HepG2 (cell line): Measurements from ENCODE around the gene RUNX2. TPM values are rescaled to one million over a fixed set of nuclear protein-coding genes. Genes with fewer than 3 reads are reported as not detected.
A peak's percentile ranks its signal among the peaks of the same experiment; 100 is the strongest.

Experiments used
- ATAC-seq: fragments of 200-7000 bp; cut with Tn5 transposase; 3 replicates; pipeline ENCODE4 v1.9.1; 2020; ENCODE audit warnings: mild to moderate bottlenecking, moderate library complexity
- BruUV-seq: library from RNA; stranded (reverse); fragments of 400-500 nt; replicated peaks from 2 replicates; lab custom pipeline; 2021; lab: Mats Ljungman, UMichigan
- CTCF ChIA-PET: fragments of 300-600 bp; formaldehyde crosslinking; extraction: SDS; loops from one replicate; lab custom pipeline; 2021; ENCODE audit warnings: low total read pairs, inconsistent platforms, low intra/inter-chr PET ratio; lab: Yijun Ruan, JAX
- POLR2A ChIA-PET: fragments of 350-600 bp; sonication (Branson Sonifier 250); formaldehyde crosslinking; loops from one replicate; lab custom pipeline; 2020; ENCODE audit warnings: antibody characterized with exemption, inconsistent platforms; lab: Yijun Ruan, JAX
- DNase-seq: peaks from one replicate; pipeline ENCODE4 v3.0.0-alpha.2; 2015; ENCODE audit warnings: low spot score
- FAIRE-seq: peaks from 3 replicates; lab custom pipeline; 2011; peaks lifted over from hg19 to GRCh38; lab: Jason Lieb, UNC
- H2AFZ ChIP-seq: one replicate; pipeline ENCODE4 v1.6.1; 2011; ENCODE audit warnings: low read length, inconsistent platforms
- H3K27ac ChIP-seq: fragments of 300-600 bp; 3 replicates; pipeline ENCODE4 v1.8.0; 2011; ENCODE audit warnings: mixed run types, mild to moderate bottlenecking, mixed read lengths, low read length, inconsistent platforms; ENCODE audit not compliant: insufficient read depth; ENCODE audit errors: extremely low read length
- H3K27me3 ChIP-seq, 2 experiments: fragments of 200-600 bp in 1 of 2; 2 replicates in 1 of 2; 3 replicates in 1 of 2; pipeline versions ENCODE4 v1.6.0 to v1.8.0; 2011; ENCODE audit warnings: low read length in 2 of 2, mild to moderate bottlenecking in 2 of 2, moderate library complexity in 2 of 2, inconsistent platforms in 1 of 2; ENCODE audit not compliant: insufficient read depth in 2 of 2, control insufficient read depth in 1 of 2
- H3K36me3 ChIP-seq, 2 experiments: fragments of 200-600 bp in 1 of 2; replicated peaks in 1 of 2; 2 replicates in 1 of 2; 3 replicates in 1 of 2; pipeline versions ENCODE4 v1.5.1 to v1.8.0; 2011; ENCODE audit warnings: low read length in 2 of 2, inconsistent platforms in 1 of 2; ENCODE audit not compliant: insufficient read depth in 2 of 2, control insufficient read depth in 1 of 2
- H3K4me1 ChIP-seq: 2 replicates; pipeline ENCODE4 v1.5.1; 2012; ENCODE audit warnings: low read length, inconsistent platforms; ENCODE audit not compliant: insufficient read depth
- H3K4me2 ChIP-seq: 2 replicates; pipeline ENCODE4 v1.6.0; 2011; ENCODE audit warnings: low read depth, low read length, inconsistent platforms
- H3K4me3 ChIP-seq, 3 experiments: fragments of 200-600 bp in 1 of 3; sonication (generic), shearing (Covaris generic) in 1 of 3; replicated peaks in 1 of 3; 2 replicates each; pipeline ENCODE4 v1.5.1; 2011 to 2016; ENCODE audit warnings: low read length in 3 of 3, inconsistent platforms in 2 of 3, low read depth in 2 of 3, mild to moderate bottlenecking in 2 of 3, control low read depth in 1 of 3, mixed read lengths in 1 of 3; ENCODE audit not compliant: insufficient read depth in 1 of 3
- H3K79me2 ChIP-seq: one replicate; pipeline ENCODE4 v1.6.1; 2011; ENCODE audit warnings: low read length, inconsistent platforms; ENCODE audit not compliant: insufficient read depth
- H3K9ac ChIP-seq: 2 replicates; pipeline ENCODE4 v1.6.0; 2011; ENCODE audit warnings: mild to moderate bottlenecking, low read depth, low read length, inconsistent platforms; ENCODE audit not compliant: insufficient read depth
- H3K9me3 ChIP-seq: 2 replicates; pipeline ENCODE4 v1.5.1; 2012; ENCODE audit warnings: mild to moderate bottlenecking, low read length
- H4K20me1 ChIP-seq: 2 replicates; pipeline ENCODE4 v1.6.0; 2011; ENCODE audit warnings: inconsistent platforms, mild to moderate bottlenecking, low read length, moderate library complexity; ENCODE audit not compliant: insufficient read depth
- CC2D1A ChIP-seq: sonication (generic); formaldehyde crosslinking; IDR thresholded peaks from 2 replicates; pipeline ENCODE4 v1.8.1; 2023; ENCODE audit warnings: mild to moderate bottlenecking, missing genetic modification reagents
- EED ChIP-seq: sonication (generic); formaldehyde crosslinking; IDR thresholded peaks from 2 replicates; pipeline ENCODE4 v1.5.0; 2020; ENCODE audit warnings: mild to moderate bottlenecking, missing genetic modification reagents
- HNRNPK ChIP-seq: fragments of 200-400 bp; formaldehyde crosslinking; IDR thresholded peaks from 2 replicates; pipeline ENCODE4 v1.6.1; 2018; ENCODE audit warnings: low read length, low read depth, moderate library complexity, mild to moderate bottlenecking; ENCODE audit not compliant: poor library complexity, severe bottlenecking
- MBNL3 ChIP-seq: fragments of 250-450 bp; sonication (Bioruptor Pico); conservative IDR thresholded peaks from 2 replicates; pipeline ENCODE4 v1.8.0; 2022; ENCODE audit warnings: mild to moderate bottlenecking, inconsistent platforms
- NCOA5 ChIP-seq: sonication (generic); formaldehyde crosslinking; IDR thresholded peaks from 2 replicates; pipeline ENCODE4 v1.4.0; 2020; ENCODE audit warnings: missing genetic modification reagents
- PCBP1 ChIP-seq: fragments of 200-400 bp; formaldehyde crosslinking; IDR thresholded peaks from 2 replicates; pipeline ENCODE4 v1.6.1; 2017; ENCODE audit warnings: mild to moderate bottlenecking, low read depth, low read length, borderline replicate concordance
- RXRB ChIP-seq: IDR thresholded peaks from 2 replicates; pipeline ENCODE4 v1.6.1; 2016; ENCODE audit warnings: borderline replicate concordance, missing genetic modification reagents, missing compliant biosample characterization
- SMARCE1 ChIP-seq: fragments of 450-650 bp; IDR thresholded peaks from 2 replicates; pipeline ENCODE4 v1.6.1; 2017; ENCODE audit warnings: borderline replicate concordance
- TBX3 ChIP-seq: fragments of 450-650 bp; IDR thresholded peaks from 2 replicates; pipeline ENCODE4 v1.6.1; 2017; ENCODE audit warnings: antibody characterized with exemption, mild to moderate bottlenecking, inconsistent platforms, borderline replicate concordance
- THAP11 ChIP-seq: IDR thresholded peaks from 2 replicates; pipeline ENCODE4 v1.6.1; 2016; ENCODE audit warnings: missing biosample characterization, missing genetic modification reagents
- ZBTB3 ChIP-seq: sonication (generic); formaldehyde crosslinking; IDR thresholded peaks from 2 replicates; pipeline ENCODE4 v1.4.0; 2020; ENCODE audit warnings: low read depth, mild to moderate bottlenecking, moderate library complexity, missing genetic modification reagents, borderline replicate concordance
- ZFX ChIP-seq: sonication (generic); formaldehyde crosslinking; IDR thresholded peaks from 2 replicates; pipeline ENCODE4 v1.4.0; 2020; ENCODE audit warnings: mild to moderate bottlenecking, low read depth, missing genetic modification reagents, moderate library complexity
- ZNF224 ChIP-seq: sonication (generic); formaldehyde crosslinking; IDR thresholded peaks from 2 replicates; pipeline ENCODE4 v1.5.0; 2020; ENCODE audit warnings: mild to moderate bottlenecking, missing genetic modification reagents
- ZNF343 ChIP-seq: sonication (generic); formaldehyde crosslinking; IDR thresholded peaks from 2 replicates; pipeline ENCODE4 v1.4.0; 2020; ENCODE audit warnings: mild to moderate bottlenecking, missing genetic modification reagents
- ZNF367 ChIP-seq: sonication (generic); formaldehyde crosslinking; IDR thresholded peaks from 2 replicates; pipeline ENCODE4 v1.4.0; 2020; ENCODE audit warnings: missing genetic modification reagents, borderline replicate concordance
- ZNF501 ChIP-seq: sonication (generic); formaldehyde crosslinking; IDR thresholded peaks from 2 replicates; pipeline ENCODE4 v1.5.1; 2020; ENCODE audit warnings: mild to moderate bottlenecking, moderate library complexity, missing genetic modification reagents
- ZNF543 ChIP-seq: sonication (generic); formaldehyde crosslinking; IDR thresholded peaks from 2 replicates; pipeline ENCODE4 v1.4.0; 2020; ENCODE audit warnings: mild to moderate bottlenecking, missing genetic modification reagents
- ZNF556 ChIP-seq: sonication (generic); formaldehyde crosslinking; IDR thresholded peaks from 2 replicates; pipeline ENCODE4 v1.4.0; 2020; ENCODE audit warnings: mild to moderate bottlenecking, missing genetic modification reagents, borderline replicate concordance
- ZNF709 ChIP-seq: sonication (generic); formaldehyde crosslinking; IDR thresholded peaks from 2 replicates; pipeline ENCODE4 v1.5.0; 2020; ENCODE audit warnings: mild to moderate bottlenecking, missing genetic modification reagents
- ZNF777 ChIP-seq: sonication (generic); formaldehyde crosslinking; IDR thresholded peaks from 2 replicates; pipeline ENCODE4 v1.4.0; 2020; ENCODE audit warnings: missing genetic modification reagents
- ZNF883 ChIP-seq: sonication (generic); formaldehyde crosslinking; IDR thresholded peaks from 2 replicates; pipeline ENCODE4 v1.5.1; 2020; ENCODE audit warnings: mild to moderate bottlenecking, missing genetic modification reagents; ENCODE audit errors: not compliant biosample characterization
- WGBS: methylation state at CpG from one replicate; pipeline ENCODE4 v1.1.6; 2017; ENCODE audit warnings: low lambda C conversion rate; 5-methylcytosine and 5-hydroxymethylcytosine counted together
- in situ Hi-C: cut with HindIII; loops from 2 replicates; pipeline ENCODE4 v1.10.0; 2017; ENCODE audit warnings: low pct_unique_long_range_greater_than_20kb; ENCODE audit not compliant: extremely low pct_ligation_motif_present
- intact Hi-C: fragments of 100-400 bp; cut with micrococcal nuclease; formaldehyde crosslinking; loops from one replicate; pipeline ENCODE4 v1.10.0; 2022; ENCODE audit not compliant: unreplicated experiment
- polyA plus RNA-seq, 8 experiments: library from polyadenylated mRNA; depleted of rRNA in 3 of 8; stranded (reverse) in 7 of 8; unstranded in 1 of 8; fragments of >200 nt; fragmentation: Illumina TruSeq in 4 of 8; extraction: Trizol in 4 of 8; gene quantifications; 2 replicates each; pipeline versions ENCODE4 v1.2.1 to v1.2.3, GENCODE V29; 2011 to 2016; ENCODE audit warnings: low read depth in 4 of 8, missing spikeins in 1 of 8, mixed read lengths in 1 of 8; ENCODE audit not compliant: insufficient read depth in 1 of 8
- total RNA-seq, 5 experiments: library from RNA; depleted of rRNA; stranded (reverse); fragments of >200 nt; fragmentation: Illumina TruSeq; extraction: Trizol; gene quantifications; 2 replicates each; pipeline ENCODE4 v1.2.3, GENCODE V29; 2016; ENCODE audit warnings: low read depth in 1 of 5
- TF ChIP-seq, protein P1 (sequence below): sonication (generic); formaldehyde crosslinking; IDR thresholded peaks from 2 replicates; pipeline ENCODE4 v1.5.0; 2020; ENCODE audit warnings: mild to moderate bottlenecking, missing genetic modification reagents

Gene RUNX2
- total and polyA plus RNA-seq, 2 of the 13 experiments (the other 11 are each of a cell fraction or from before 2014, with no cell fraction given), result not detected

DNA sequence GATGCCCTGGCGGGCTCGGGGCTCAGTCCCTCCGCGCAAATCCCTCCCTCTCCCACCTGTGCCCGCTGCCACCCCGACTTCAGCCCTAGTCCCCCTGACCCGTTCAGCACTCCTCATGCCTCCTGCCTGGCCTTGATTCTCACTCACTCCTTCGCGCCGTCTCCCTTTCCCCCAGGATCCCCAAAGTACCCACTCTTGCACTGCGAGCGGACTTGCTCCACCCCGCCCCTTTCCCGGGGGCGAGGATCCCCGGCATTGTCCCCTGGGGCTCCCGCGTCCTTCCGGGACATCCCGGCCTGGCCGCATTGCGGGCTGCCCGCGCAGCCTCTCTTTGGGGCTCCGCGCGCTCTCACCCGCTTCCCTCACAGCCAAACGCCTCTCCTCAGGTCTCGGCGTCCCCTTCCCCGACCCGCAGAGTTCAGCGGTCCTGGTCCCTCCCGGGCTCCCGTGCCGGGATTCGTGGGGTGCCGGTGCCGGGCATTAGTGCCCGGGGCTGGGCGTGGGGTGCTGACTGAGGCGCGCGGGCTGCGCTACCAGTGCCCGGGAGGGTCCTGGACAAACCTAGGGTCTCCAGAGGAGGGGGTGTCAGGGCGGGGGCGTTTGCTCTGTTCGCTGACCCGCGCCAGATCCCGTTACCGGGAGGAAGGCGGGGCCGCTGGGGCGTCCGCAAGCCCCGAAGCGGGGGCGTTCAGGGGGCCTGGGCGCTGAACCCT, 95.1 kb downstream of the RUNX2 start:
- POLR2A ChIA-PET, result no interaction called here
- DNase-seq (no peak), FAIRE-seq (no peak), ATAC-seq (peak; percentile 32)
- Histone ChIP-seq H4K20me1 (no peaks in the 10 kb centered on the region), H3K36me3 (no peaks in the 10 kb centered on the region), H3K9ac (no peak overlapping the region), H3K4me1 (peaks cover 24% of the 10 kb centered on the region), H2AFZ (no peak overlapping the region), H3K4me2 (peak overlapping the region; percentile 93), H3K4me3 (peak overlapping the region; percentile 64 to 78 (median 66)), H3K9me3 (no peaks in the 10 kb centered on the region), H3K27ac (no peak overlapping the region), H3K27me3 (peaks cover 20 to 61% of the 10 kb centered on the region in 2 experiments), H3K79me2 (no peaks in the 10 kb centered on the region)
- BruUV-seq, result no TSS peak
- in situ Hi-C loops, result loop anchor here (5.0 kb wide), 1 partner anchor 766 kb away; no protein-coding TSS in a partner anchor
- CTCF ChIA-PET, result no interaction called here
- WGBS, result 41% methylated on average over 46 of the region's 62 CpGs
- intact Hi-C loops, result loop anchor here (5.0 kb wide), 1 partner anchor 289 kb away; no protein-coding TSS in a partner anchor
- TF ChIP-seq CC2D1A (CRISPR knock-in tag), result no peak
- no peak for TF ChIP-seq THAP11 (CRISPR knock-in tag)
- 0 out of 2 replicates have a peak, but pooled peaks have one; percentile 7 for TF ChIP-seq ZFX (CRISPR knock-in tag)
- TF ChIP-seq HNRNPK, result peak; percentile 22
- TF ChIP-seq ZNF883, result no peak
- TF ChIP-seq TBX3, result no peak
- no peak for TF ChIP-seq RXRB (CRISPR knock-in tag)
- 0 out of 2 replicates have a peak, but pooled peaks have one; percentile 32 for TF ChIP-seq ZNF343 (CRISPR knock-in tag)
- TF ChIP-seq ZNF556, result 0 out of 2 replicates have a peak, but pooled peaks have one; percentile 50
- TF ChIP-seq EED (CRISPR knock-in tag), result no peak
- TF ChIP-seq ZNF367, result no peak
- TF ChIP-seq SMARCE1, result no peak
- TF ChIP-seq ZNF543 (CRISPR knock-in tag), result no peak
- peak; percentile 50; the same call in 1 of the 2 replicates for TF ChIP-seq ZNF501 (CRISPR knock-in tag)
- TF ChIP-seq, protein P1, sequence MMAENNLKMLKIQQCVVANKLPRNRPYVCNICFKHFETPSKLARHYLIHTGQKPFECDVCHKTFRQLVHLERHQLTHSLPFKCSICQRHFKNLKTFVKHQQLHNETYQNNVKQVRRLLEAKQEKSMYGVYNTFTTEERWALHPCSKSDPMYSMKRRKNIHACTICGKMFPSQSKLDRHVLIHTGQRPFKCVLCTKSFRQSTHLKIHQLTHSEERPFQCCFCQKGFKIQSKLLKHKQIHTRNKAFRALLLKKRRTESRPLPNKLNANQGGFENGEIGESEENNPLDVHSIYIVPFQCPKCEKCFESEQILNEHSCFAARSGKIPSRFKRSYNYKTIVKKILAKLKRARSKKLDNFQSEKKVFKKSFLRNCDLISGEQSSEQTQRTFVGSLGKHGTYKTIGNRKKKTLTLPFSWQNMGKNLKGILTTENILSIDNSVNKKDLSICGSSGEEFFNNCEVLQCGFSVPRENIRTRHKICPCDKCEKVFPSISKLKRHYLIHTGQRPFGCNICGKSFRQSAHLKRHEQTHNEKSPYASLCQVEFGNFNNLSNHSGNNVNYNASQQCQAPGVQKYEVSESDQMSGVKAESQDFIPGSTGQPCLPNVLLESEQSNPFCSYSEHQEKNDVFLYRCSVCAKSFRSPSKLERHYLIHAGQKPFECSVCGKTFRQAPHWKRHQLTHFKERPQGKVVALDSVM (CRISPR knock-in tag), result no peak
- 0 out of 2 replicates have a peak, but pooled peaks have one; percentile 30 for TF ChIP-seq PCBP1
- TF ChIP-seq MBNL3 (CRISPR knock-in tag), result no peak
- no peak for TF ChIP-seq ZBTB3 (CRISPR knock-in tag)
- TF ChIP-seq ZNF224, result no peak
- no peak for TF ChIP-seq ZNF709 (CRISPR knock-in tag)
- no peak for TF ChIP-seq NCOA5 (CRISPR knock-in tag)
- peak; percentile 13; the same call in 1 of the 2 replicates for TF ChIP-seq ZNF777
